C4-2B (cell line): Measurements from ENCODE around the gene CNN1.

ENCODE experiments used
- CTCF ChIP-seq: fragments of 450-650 bp; conservative IDR thresholded peaks from 2 replicates; pipeline ENCODE4 v1.5.1; 2017; ENCODE audit warnings: mild to moderate bottlenecking
- ZFX ChIP-seq: fragments of 450-650 bp; IDR thresholded peaks from 2 replicates; pipeline ENCODE4 v1.6.1; 2017

GRCh38 chr19:11530432-11530831 lies 8.2 kb upstream of the CNN1 start:
- TF ChIP-seq CTCF (no peak), ZFX (no peak)
